HL-60 (cell line): ENCODE measurements around the gene FAM209B.
"Not testable (repeated sequence)": the region's sequence is repeated elsewhere in the genome, so short reads cannot be mapped to it uniquely, and the experiment has no call there.

Source experiments
- CTCF ChIP-seq: IDR thresholded peaks from one replicate; pipeline ENCODE4 v1.5.1; 2011; ENCODE audit warnings: low read length, control low read depth, inconsistent platforms; ENCODE audit not compliant: insufficient read depth
- GABPA ChIP-seq: IDR thresholded peaks from 2 replicates; pipeline ENCODE4 v1.6.1; 2012; ENCODE audit warnings: low read depth
- POLR2AphosphoS5 ChIP-seq: IDR thresholded peaks from 2 replicates; pipeline ENCODE4 v1.6.1; 2012; ENCODE audit warnings: low read depth

GRCh38 chr20:56520746-56521354, 12.2 kb upstream of the FAM209B start:
- TF ChIP-seq GABPA, CTCF, POLR2AphosphoS5: not testable (repeated sequence)
